ENCODE results near the gene NEGR1.

- TF ChIP-seq POLR2AphosphoS5 (IDR thresholded peaks at IDR 0.05; ENCODE audit: low read depth, low read length): no peak
- TF ChIP-seq EZH2 (IDR thresholded peaks at IDR 0.05): no peak
- TF ChIP-seq CTCF (IDR thresholded peaks at IDR 0.05 in 2 of 3, conservative IDR thresholded peaks at IDR 0.05 in 1 of 3; ENCODE audit: borderline replicate concordance in 1 of 3, insufficient read depth in 1 of 3, low read depth in 2 of 3, low read length in 2 of 3): no peak
- TF ChIP-seq, protein P1, sequence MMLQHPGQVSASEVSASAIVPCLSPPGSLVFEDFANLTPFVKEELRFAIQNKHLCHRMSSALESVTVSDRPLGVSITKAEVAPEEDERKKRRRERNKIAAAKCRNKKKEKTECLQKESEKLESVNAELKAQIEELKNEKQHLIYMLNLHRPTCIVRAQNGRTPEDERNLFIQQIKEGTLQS (IDR thresholded peaks at IDR 0.05): no peak
- TF ChIP-seq CEBPB (IDR thresholded peaks at IDR 0.05; ENCODE audit: low read depth): no peak
- TF ChIP-seq, protein P2, sequence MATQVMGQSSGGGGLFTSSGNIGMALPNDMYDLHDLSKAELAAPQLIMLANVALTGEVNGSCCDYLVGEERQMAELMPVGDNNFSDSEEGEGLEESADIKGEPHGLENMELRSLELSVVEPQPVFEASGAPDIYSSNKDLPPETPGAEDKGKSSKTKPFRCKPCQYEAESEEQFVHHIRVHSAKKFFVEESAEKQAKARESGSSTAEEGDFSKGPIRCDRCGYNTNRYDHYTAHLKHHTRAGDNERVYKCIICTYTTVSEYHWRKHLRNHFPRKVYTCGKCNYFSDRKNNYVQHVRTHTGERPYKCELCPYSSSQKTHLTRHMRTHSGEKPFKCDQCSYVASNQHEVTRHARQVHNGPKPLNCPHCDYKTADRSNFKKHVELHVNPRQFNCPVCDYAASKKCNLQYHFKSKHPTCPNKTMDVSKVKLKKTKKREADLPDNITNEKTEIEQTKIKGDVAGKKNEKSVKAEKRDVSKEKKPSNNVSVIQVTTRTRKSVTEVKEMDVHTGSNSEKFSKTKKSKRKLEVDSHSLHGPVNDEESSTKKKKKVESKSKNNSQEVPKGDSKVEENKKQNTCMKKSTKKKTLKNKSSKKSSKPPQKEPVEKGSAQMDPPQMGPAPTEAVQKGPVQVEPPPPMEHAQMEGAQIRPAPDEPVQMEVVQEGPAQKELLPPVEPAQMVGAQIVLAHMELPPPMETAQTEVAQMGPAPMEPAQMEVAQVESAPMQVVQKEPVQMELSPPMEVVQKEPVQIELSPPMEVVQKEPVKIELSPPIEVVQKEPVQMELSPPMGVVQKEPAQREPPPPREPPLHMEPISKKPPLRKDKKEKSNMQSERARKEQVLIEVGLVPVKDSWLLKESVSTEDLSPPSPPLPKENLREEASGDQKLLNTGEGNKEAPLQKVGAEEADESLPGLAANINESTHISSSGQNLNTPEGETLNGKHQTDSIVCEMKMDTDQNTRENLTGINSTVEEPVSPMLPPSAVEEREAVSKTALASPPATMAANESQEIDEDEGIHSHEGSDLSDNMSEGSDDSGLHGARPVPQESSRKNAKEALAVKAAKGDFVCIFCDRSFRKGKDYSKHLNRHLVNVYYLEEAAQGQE (IDR thresholded peaks at IDR 0.05; ENCODE audit: low read depth): no peak
- TF ChIP-seq POLR2A (IDR thresholded peaks at IDR 0.05; ENCODE audit: borderline replicate concordance, extremely low read depth, insufficient read depth, insufficient read length): no peak
- no peak for TF ChIP-seq ELF1 (IDR thresholded peaks at IDR 0.05; ENCODE audit: borderline replicate concordance, low read depth)
- TF ChIP-seq, protein P3, sequence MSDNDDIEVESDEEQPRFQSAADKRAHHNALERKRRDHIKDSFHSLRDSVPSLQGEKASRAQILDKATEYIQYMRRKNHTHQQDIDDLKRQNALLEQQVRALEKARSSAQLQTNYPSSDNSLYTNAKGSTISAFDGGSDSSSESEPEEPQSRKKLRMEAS (IDR thresholded peaks at IDR 0.05): no peak
- no peak for TF ChIP-seq EZH2phosphoT487 (IDR thresholded peaks at IDR 0.05; ENCODE audit: borderline replicate concordance)
These were observed 496.1 kb downstream of the NEGR1 start for GRCh38 chr1:71786218-71786617.
